OCI-LY1 (cell line): Measurements from ENCODE around the gene BRD1.

Experiments used
- CTCF ChIP-seq: fragments of 200-600 bp; sonication (generic), shearing (Covaris generic); IDR thresholded peaks from 2 replicates; pipeline ENCODE4 v1.5.1; 2017; ENCODE audit warnings: mild to moderate bottlenecking, antibody characterized with exemption, low read length, moderate library complexity, mixed read lengths
- EZH2 ChIP-seq: fragments of 200-600 bp; sonication (generic), shearing (Covaris generic); IDR thresholded peaks from 2 replicates; pipeline ENCODE4 v1.8.0; 2017; ENCODE audit warnings: borderline replicate concordance, mixed run types, mild to moderate bottlenecking, antibody characterized with exemption, low read length, moderate library complexity, mixed read lengths

- TF ChIP-seq CTCF, result no peak
- TF ChIP-seq EZH2, result no peak
Observed at GRCh38 chr22:49812838-49813237, 14.8 kb downstream of the BRD1 start.
